NCI-H82 (cell line): ENCODE measurements around the gene MYH6.
A peak's percentile ranks its signal among the peaks of the same experiment; 100 is the strongest.

Source experiments
- DNase-seq: peaks from one replicate; lab custom pipeline; 2025; lab: John Stamatoyannopoulos, UW

The MYH6 gene

DNA sequence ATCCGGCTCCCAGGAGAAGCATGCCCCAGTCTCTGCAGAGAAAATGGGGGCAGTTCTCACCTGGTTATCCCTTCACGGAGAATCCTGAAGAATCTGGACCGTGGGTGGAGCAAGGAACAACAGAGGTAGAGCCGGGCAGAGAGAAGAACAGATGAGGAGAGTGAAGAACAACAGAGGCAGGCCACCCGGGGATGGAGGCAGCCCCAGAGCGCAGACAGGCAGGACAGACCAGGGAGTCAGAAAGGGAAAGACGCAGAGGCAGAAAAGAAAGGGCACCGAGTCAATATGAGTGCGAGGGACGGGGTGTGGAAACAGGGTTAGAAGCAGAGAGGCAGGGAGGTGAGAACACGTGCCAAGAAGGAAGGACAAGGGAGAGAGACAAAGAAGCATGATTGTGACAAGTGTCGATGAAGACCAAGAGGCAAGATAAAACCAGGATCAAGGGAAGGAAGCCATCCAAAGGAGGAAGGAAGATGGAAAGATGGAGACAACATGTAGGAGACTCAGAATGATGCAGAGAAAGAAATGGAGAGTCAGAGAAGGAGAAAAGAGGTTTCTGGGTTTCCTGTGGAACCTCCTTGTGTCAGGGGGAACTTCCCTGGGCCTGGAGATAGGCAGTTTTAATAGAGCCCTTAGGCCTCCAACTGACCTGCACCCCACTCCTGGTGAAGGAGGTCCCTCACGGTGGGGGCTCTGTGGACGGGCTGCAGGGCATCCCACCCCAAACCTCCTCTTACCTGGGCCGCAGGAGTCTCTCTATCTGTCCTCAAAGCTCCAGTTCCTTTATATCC lies at the start of gene MYH6:
Gene MYH6, minus strand, starts transcription at position 758 of the 791 bp plus-strand sequence. CDS start 1,050 bp downstream, outside the sequence.
- DNase-seq: no peak

DNA sequence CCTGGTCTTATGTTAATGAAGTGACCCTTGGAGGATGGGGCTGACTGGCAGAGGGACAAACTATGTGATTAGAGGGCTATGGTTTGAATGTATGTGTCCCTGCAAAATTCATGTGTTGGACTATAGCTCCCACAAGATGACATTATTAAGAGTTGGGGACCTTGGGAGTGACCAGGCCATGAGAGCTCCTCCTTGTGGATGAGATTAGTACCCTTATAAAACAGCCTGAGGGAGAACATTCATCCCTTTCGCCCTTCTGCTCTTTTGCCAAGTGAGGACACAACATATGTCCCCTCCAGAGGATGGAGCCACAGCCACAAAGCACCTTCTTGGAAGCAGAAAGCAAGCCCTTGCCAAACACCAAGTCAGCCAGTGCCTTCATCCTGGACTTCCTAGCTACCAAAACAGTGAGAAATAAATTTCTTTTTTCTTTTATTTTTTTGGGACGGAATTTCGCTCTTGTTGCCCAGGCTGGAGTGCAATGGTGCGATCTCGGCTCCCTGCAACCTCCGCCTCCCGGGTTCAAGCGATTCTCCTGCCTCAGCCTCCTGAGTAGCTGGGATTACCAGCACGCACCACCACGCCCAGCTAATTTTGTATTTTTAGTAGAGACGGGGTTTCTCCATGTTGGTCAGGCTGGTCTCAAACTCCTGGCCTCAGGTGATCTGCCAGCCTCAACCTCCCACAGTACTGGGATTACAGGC lies 49.0 kb upstream of the MYH6 start:
- peak; percentile 21 for DNase-seq

- peak; percentile 75 for DNase-seq
Measured at GRCh38 chr14:23454445-23454856, 46.4 kb upstream of the MYH6 start.

DNA sequence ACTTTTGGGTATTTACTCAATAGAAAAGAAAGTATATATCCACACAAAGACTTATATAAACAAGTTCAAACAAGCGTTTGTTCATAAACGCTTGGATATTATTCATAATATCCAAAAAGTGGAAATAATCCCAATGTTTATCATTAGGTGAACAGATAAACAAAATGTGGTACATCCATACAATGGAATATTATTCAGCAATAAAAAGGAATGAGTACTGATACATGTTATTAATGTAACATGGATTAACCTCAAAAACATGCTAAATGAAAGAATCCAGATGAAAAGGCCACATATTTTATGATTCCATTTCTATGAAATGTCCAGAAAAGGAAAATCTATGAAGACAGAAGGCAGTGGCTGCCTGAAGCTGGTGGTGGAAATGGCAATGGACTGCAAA lies 44.2 kb upstream of the MYH6 start:
- no peak for DNase-seq

GRCh38 chr14:23450379-23450778 lies 42.3 kb upstream of the MYH6 start:
- no peak for DNase-seq

DNA sequence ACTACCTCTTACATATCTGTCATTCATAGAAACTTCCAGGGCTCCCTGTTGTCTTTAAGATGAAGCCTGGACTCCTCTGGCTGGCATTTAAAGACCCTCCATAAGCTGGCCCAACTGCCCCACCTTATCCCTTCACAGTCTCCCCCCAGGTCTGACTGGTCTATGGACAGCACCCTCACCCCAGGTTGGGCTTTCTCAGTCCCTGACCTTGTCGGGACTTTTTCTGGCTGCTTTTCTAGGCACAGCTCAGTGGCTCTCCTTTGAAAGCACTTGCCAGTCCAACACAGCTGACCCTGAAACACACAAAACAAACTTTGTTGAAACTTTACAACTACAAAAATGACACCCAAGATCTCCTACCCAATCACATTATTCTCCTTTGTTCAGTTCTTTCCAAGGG lies 41.2 kb upstream of the MYH6 start:
- DNase-seq: no peak

DNA sequence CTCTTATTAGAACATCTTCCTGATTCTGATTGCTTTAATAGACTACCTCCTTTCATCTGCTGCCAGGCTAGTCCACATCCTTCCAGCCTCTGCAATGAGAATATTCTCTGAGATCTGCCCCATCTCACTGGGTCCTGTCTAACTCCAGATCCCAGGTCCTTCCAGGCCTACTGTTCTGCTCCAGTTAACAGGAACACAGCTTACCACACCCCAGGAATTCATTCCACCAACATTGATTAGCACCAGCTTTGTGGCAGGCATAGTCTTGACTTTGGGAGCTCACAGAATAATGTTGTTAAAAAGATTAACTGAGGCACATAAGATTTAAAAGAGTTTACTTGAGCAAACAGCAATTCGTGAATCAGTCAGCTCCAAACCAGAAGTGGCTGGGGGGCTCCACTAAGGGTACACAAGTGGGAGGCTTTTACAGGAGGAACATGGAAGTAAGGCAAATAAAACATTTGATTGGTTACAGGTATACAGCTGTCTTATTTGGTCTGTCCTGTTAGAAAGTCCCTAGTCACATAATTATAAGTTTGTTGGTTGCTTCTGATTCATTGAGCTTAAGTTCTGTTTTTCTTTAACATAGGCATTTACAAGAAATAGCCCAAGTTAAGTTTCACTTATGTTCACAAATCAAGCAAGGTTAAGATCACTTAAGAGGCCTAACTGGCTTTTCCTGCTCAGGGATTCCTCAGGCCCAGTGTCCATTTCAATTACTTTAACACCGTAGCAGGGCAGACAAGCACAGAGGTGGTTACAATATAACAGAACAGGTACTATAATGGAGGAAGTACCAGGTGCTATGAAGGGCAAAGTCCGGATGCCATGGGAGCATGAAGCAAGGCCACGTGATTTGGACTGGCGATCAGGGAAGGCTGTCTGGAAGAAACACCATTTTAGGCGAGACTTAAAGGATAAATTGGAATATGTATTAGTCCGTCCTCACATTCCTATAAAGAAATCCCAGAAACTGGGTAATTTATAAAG lies 39.6 kb upstream of the MYH6 start:
- no peak for DNase-seq

GRCh38 chr14:23446291-23446851 lies 38.3 kb upstream of the MYH6 start:
- no peak for DNase-seq

DNA sequence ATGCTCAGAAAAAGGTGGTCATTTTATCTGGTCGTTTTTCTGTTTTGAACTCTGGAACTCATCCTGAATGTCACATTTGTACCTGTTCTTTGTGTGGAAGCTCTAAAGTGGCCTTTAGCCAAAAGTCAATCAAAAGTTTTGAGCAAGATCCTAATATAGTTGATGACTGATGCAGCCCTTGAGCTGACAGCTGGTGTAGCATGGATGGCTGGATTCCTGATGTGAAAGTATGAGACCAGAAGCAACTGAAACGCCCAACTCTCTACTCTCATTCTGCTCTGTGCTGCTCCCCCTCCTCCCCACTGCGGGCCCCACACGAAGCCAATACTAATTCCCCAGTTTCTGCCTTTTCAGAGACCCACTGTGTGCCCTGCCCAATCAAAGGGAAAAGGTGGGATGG lies 37.7 kb upstream of the MYH6 start:
- DNase-seq: no peak

- DNase-seq: no peak
Measured at GRCh38 chr14:23444314-23444713, 36.2 kb upstream of the MYH6 start.

- no peak for DNase-seq
Measured at GRCh38 chr14:23443881-23444280, 35.8 kb upstream of the MYH6 start.

DNA sequence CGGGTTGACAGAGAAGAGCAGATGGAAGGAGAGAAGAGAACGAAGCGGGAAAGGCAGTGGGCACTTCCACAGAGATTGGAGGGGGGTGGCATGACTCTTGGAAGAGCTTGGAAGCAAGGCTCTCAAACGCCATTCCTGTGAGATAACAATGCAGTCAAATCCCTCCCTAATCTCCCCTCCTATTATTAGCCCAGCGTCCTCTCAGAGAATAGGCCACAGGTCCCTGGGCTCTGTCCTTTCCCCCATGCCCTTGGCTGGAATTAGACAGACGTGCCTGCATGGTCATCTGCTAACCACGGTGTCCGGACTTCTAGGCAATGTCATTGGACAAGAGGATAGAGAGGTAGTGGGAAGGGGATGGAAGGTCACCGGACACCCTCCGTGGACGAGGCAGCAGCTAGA lies 35.3 kb upstream of the MYH6 start:
- peak; percentile 13 for DNase-seq

DNA sequence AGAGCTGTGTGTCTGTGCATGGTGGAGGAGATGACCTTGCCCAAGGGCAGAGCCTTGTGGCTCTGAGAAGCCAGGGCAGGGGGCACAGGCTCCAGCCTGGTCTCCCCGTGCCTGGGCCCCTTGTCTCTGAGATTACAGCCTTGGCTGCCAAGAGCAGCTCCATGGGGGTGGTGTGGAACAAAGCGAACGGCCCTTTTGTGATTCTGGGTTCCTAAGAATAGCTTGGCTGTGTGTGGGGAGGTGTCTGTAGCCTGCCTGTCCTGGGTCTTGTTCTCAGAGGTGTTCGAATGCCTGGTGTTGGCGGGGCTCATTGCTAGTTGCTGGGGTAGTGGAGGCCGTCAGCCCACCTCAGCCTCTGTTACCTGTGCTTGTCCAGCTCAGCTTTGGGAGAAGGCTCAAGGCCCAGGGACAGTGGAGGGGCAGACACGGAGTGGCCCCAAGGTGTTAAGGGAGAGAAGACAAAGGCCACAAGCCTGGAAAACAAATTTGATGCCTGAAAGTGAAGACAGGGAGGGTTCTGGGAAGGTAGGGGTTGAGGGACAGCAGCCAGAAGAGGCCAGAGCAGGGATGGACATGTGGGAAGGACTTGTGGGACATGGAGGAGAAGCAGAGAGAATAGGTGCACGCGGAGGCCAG lies 34.8 kb upstream of the MYH6 start:
- DNase-seq: no peak

- no peak for DNase-seq
Measured at GRCh38 chr14:23441076-23441475, 33.0 kb upstream of the MYH6 start.

DNA sequence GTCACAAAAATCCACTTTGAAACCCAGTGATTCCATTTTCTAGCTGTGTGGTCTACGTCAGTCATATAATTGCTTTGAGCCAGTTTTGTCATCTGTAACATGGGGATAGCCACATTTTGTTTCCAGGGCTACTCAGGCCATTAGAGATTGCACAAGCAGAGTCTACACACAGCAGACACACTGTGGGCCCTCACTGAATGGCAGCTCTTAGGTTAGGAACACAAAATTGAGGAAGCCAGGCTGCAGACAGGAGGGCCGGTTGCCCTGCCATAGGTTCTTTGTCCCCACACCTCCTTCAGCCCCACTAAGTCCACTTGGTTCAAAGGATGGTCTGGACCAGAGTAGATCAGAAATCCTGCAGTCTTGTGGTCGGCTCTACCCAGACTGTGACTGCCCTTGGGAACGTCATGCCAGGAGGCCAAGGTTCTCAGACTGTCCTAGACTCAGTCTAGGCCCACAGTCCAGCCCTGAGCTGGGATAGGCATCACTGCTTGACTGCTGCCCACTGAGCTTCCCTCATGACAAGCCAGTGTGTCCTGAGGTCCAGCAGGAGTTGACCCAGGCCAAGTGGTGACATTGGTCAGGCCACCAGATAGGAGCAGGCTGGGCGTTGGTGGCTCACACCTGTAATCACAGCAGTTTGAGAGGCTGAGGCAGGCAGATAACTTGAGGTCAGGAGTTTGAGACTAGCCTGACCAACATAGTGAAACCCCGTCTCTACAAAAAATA lies 31.2 kb upstream of the MYH6 start:
- DNase-seq: no peak

DNA sequence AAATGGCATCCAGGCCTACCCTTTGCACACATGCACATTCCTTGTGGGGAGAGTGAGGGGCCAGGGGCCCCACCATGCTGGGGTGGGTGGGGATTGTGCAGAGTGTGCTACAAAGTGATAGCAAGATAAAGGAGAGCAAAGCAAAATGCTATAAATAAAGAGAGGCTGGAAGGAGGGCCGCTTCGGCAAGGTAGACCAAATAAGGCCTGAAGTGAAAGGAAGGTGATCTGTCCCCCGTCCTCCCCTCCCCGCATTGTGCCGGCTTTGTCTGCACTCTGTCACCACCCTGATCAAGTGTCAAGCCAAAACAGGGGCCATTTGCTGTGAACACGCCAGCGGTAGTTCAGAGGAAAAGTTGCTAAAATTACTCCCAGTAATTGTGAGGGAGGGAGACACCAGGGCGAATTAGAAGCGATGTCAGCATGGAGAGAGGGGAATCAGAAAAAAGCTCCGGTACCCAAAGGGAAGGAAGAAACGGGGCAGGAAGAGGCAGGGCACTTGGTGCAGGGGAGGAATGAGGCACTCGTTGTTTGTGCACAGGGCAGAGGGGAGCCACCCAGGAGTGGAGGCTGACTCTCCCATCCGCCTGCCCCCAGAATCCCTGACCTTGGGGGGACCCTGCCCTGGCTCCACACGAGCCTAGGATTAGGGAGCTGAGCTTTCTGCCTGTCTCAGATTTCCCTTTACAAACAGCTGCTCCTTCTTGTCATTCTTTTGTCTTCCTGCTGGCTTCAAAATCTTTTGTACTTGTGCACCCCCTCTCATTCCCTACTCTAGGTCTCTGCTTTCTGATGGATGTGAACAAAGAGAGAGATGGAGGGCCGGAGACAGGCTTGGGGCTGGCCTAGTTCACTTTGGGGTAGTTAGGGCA lies 30.3 kb upstream of the MYH6 start:
- peak; percentile 3 for DNase-seq

GRCh38 chr14:23437133-23438100 lies 29.3 kb upstream of the MYH6 start:
- no peak for DNase-seq

DNA sequence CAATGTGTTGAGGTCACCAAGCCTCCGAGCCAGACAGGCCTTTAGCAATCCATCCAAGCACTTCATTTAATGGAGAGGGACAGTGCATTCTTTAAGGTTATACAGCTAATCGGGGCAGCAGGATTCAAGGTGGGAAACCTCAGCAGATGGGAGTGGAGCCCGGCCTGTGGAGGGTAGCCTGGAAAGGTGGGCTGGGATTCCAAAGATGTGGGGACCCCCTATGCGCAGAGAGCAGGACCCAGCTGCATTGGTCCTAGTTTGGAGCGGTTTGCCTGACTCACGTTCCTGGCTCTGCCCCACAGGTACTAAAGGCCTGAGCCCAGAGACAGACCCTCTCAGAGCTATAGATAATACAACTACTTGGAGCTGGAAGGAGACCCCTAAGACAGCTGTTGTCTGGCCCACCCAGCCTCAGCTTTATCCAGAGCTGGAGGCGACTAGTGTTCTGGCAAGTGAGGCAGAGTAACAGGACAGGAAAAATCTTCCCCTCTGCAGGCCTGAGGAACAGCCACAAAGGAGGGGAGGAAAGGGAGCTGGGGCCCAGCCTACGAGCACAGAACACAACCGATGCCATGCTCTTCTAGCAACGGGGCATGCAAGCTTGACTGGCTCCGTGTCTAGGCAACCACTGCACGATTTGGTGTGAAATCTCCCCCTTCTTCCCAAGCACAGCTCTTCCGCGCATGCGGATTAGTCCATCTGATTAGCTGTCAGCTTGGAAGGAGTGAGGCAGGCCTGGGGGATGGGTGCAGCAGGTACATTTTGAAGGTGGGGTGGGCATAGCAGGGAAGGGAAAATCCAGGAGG lies 28.5 kb upstream of the MYH6 start:
- peak; percentile 73 for DNase-seq
